HL-60 (cell line): ENCODE results near the gene ZP1.
"Not testable (repeated sequence)": the region's sequence is repeated elsewhere in the genome, so short reads cannot be mapped to it uniquely, and the experiment has no call there.

Experiments used
- CTCF ChIP-seq: IDR thresholded peaks from one replicate; pipeline ENCODE4 v1.5.1; 2011; ENCODE audit warnings: low read length, control low read depth, inconsistent platforms; ENCODE audit not compliant: insufficient read depth
- GABPA ChIP-seq: IDR thresholded peaks from 2 replicates; pipeline ENCODE4 v1.6.1; 2012; ENCODE audit warnings: low read depth
- POLR2AphosphoS5 ChIP-seq: IDR thresholded peaks from 2 replicates; pipeline ENCODE4 v1.6.1; 2012; ENCODE audit warnings: low read depth

GRCh38 chr11:60909680-60910280 lies 42.4 kb downstream of the ZP1 start:
- not testable (repeated sequence) for TF ChIP-seq CTCF, POLR2AphosphoS5, GABPA
